Activated T-cell treated with anti-CD3 and anti-CD28 coated beads, Interleukin-2, amount 50 U/mL, for 24 hours (primary cell): ENCODE results near the gene APBA3.

Experiments
- DNase-seq: peaks from one replicate; pipeline ENCODE4 v3.0.0-alpha.2; 2020
- H3K27ac Mint-ChIP-seq: 2 replicates; pipeline ENCODE4 v1.8.0; 2020; ENCODE audit warnings: mild to moderate bottlenecking, mixed read lengths
- H3K27me3 Mint-ChIP-seq: 2 replicates; pipeline ENCODE4 v1.8.0; 2020; ENCODE audit warnings: mixed read lengths
- H3K36me3 Mint-ChIP-seq: 2 replicates; pipeline ENCODE4 v1.8.0; 2020; ENCODE audit warnings: low read depth, mixed read lengths
- H3K4me1 Mint-ChIP-seq: 2 replicates; pipeline ENCODE4 v1.8.0; 2020; ENCODE audit warnings: low read depth, mixed read lengths
- H3K4me3 Mint-ChIP-seq: 2 replicates; pipeline ENCODE4 v1.8.0; 2020; ENCODE audit warnings: mild to moderate bottlenecking, moderate library complexity, mixed read lengths
- H3K9me3 Mint-ChIP-seq: 2 replicates; pipeline ENCODE4 v1.8.0; 2020; ENCODE audit warnings: mixed read lengths

Gene APBA3

DNA sequence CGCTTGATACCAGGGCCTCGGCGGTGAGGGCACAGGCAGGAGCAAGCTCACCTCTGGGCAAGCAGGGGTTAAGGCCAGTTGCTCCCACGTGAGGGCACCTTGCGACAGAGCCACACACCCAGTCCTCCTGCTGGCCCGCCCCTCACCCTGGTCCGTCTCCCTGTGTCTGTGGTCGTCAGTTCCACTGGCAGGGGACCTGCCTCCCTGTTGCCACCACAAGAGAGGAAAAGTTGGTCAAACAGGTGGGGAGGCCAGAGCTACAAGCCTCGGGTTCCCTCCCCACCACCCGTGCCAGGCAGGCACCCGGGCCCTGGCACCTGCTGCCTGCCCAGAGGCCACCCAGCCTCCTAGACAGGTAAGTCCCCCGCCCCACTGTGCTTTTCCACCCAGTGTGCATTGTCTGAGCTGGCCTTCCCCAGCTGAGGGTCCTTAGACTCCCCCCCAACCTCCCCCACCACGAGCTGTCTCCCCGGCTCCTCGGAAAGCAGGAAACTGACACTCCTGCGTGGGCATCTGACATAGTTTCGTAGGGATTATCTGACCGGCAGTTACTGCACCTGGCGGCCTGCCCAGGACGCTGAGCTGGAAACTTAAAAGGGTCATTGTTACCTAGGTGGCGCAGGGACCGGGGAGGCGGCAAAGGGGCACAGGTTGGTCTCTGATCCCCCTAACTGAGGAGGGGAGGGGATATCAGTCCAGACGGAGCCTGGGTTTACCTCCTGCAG is 53.1 kb downstream of the APBA3 start, which contains the start of gene TJP3:
Gene TJP3, plus strand, starts transcription at position 178 of the 725 bp plus-strand sequence. CDS start 20,049 bp downstream, outside the sequence.
- peaks cover 7% of the 10 kb centered on the region for H3K27me3 Mint-ChIP-seq
- no peak within 1 kb of the TSS for H3K4me3 Mint-ChIP-seq
- no peak within 1 kb of the TSS for H3K27ac Mint-ChIP-seq
- no peak for DNase-seq
- H3K9me3 Mint-ChIP-seq: no peaks in the 10 kb centered on the region
- peaks cover 3% of the 10 kb centered on the region for H3K4me1 Mint-ChIP-seq
- H3K36me3 Mint-ChIP-seq: no peaks in the 10 kb centered on the region

DNA sequence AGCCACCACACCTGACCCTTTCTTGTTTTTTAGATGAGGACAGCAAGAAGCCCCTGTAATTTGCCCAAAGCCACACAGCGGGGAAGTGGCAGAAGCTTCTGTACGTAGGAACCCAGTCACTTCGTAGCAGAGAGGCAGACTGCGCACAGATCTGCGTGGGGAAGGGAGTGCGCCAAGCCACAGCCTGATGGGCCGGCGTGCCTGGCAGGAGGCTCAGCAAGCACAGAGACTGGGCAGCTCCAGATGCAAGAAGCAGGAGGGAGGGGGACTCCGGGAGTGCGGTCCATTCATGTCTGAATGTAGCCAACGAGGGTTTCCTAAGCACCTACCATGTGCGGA is 53.7 kb downstream of the APBA3 start:
- no peak for DNase-seq
- H3K4me1 Mint-ChIP-seq: peaks cover 1% of the 10 kb centered on the region
- no peak overlapping the region for H3K27ac Mint-ChIP-seq
- no peak overlapping the region for H3K4me3 Mint-ChIP-seq
- no peaks in the 10 kb centered on the region for H3K36me3 Mint-ChIP-seq
- peaks cover 7% of the 10 kb centered on the region for H3K27me3 Mint-ChIP-seq
- no peaks in the 10 kb centered on the region for H3K9me3 Mint-ChIP-seq

- Mint-ChIP-seq H3K36me3 (peaks cover 4% of the 10 kb centered on the region), H3K4me3 (no peak overlapping the region), H3K27ac (no peak overlapping the region), H3K27me3 (peaks cover 4% of the 10 kb centered on the region), H3K9me3 (no peaks in the 10 kb centered on the region), H3K4me1 (peaks cover 25% of the 10 kb centered on the region)
- no peak for DNase-seq
Observed at GRCh38 chr19:3701200-3701599, 60.3 kb downstream of the APBA3 start.
